HG03378 (cell line): Measurements from ENCODE around the gene KLHDC4.

Experiments
- ATAC-seq: cut with Tn5 transposase; IDR thresholded peaks from one replicate; pipeline ENCODE4 v1.9.1; 2021; ENCODE audit warnings: mild to moderate bottlenecking, moderate library complexity; ENCODE audit not compliant: unreplicated experiment

The KLHDC4 gene

DNA sequence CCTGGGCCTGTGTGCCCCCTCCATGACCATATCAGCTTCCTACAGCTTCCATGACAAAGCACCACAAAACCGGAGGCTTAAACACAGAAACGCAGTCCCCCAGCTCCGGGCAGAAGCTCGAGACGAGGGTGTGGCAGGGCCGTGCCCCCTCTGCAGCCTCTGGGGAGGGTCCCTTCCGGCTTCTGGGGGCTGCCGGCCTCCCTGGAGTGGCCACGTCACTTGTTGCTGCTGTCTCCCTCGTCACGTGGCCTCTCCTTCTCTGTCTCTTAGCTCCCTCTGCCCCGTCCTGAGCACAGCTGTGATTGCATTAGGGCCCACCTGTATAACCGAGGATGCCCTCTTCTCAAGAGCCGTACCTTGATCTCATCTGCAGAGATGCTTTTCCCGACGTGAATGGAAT lies 98.9 kb downstream of the KLHDC4 start:
- ATAC-seq: no peak

DNA sequence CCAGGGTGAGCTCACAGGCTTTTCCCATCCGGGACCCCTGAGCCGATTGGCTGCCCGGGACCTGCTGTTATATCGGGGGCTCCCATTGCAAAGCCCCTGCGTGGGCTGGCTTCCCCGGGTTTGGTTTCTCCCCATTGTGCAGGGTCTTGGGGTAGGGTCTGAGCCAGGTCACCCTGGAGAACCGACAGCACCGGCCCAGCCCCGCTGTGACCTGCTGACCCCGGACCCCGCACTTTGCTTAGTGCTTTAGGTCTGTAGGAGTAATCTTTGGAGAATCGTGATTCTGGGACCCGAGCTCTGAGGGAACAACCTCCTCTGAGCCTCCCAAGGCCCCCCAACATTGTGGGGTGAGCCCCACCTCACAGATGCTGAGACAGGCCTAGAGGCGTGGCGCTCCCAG lies 100.6 kb downstream of the KLHDC4 start:
- no peak for ATAC-seq

DNA sequence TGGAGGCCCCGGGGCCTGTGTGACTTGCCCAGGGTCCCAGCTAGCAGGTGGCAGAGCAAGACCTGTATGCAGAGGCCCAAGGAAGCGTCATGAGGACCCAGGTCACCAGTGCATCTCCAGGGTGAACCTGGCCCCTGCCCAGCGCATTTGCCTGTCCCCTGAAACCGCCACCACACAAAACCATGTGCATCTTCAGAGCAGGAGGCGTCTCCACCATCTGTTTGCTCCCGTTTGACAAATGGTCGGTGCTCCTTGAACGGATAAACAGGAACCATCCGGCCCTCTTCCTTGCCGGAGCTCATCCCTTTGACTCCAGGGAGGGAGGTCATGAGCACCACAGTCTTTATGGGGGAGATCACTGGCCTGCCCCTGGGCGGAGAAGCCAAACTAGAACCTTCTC lies 101.0 kb downstream of the KLHDC4 start:
- no peak for ATAC-seq

DNA sequence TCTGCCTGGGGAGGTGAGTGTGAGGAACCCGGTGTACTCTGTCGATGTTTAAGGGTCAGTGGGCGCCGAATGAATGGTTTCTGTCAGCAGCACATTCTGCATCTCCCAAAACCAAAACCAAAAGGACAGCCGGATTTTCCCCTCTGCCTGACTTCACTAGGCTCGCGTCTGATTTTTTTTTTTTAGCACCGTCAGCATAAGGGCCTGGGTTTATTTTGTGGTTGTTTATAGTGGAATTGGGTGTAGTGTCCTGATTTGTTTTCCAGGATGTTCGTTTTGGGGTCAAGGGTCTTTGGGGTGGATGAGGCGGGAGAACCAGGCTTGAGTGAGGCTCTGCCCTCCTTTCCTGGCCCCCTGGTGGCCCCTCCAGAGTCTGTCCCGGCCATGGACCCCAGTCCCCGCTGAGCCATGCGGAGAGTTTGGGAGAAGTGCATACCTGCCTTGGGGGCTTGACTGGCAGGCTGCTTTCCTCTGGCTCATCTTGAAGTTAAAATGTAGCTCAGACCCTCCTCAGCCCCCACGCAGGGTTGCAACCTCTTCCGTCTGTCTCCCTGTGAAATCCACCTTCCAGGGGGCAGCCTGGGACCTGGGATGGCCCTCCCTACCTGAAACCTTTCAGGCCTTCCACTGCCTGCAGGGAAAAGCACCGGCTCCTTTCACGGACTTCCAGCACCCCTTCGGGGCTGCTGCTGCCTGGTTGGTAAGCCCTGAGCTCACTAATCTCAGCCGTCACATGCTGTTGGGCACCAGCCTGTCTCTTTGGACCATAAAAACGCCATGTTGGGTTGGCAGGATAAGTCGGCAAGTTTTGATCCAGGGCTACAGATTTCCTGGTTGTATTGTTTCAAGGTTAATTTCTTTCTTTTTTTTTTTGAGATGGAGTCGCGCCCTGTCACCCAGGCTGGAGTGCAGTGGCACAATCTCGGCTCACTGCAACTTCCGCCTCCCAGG lies 103.3 kb downstream of the KLHDC4 start:
- ATAC-seq: no peak

DNA sequence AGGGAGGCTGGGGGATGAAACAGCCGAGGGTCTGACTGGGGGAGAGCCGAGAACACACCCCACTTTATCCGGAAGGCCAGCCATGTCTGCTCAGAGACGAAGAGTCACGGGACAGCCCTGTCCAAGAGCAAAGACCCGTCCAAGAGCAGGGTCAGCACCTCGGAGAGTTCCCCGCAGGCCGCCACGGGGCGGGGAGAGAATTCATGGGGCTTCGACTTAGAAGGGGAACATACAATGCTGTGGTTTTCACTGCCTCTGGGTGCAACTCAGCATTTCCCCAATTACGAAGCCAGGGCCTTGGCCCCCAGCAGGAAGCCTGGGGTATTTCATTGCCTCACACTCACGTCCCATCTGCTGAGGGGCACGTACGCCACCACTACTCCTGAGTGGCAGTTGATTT lies 104.2 kb downstream of the KLHDC4 start:
- ATAC-seq: no peak

DNA sequence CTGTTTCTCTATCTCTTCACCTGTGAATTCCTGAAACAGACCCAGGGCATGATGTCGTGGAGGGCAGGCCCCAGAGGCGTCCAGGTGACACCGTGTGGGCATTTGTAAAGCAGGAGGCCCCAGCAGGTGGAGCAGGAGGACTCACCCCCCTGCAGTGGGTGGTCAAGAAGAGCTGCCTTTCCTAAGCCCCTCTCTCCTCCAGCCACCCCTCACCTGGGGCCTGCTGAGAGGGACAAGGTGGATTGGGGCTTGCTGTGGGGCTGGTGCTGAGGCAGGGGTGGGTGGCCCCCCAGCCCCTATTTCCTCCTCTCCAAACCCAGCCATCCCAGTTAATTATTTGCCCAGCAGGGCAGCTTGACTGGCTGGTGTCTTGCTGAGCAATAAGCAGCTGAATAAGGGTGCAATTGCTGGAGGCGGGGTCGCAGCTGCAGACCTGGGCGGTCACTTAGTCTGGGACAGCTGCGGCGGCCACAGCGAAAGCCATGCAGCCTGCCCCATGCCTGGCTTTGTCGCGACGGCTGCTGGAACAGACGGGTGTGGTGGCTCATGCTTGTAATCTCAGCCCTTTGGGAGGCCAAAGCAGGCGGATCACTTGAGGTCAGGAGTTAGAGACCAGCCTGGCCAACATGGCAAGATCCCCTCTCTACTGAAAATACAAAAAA lies 107.1 kb downstream of the KLHDC4 start:
- no peak for ATAC-seq
